Body of pancreas (tissue), 4 donors: ENCODE data around the gene PLEKHA6. TPM values are rescaled to one million over a fixed set of nuclear protein-coding genes. Genes with fewer than 3 reads are reported as not detected.

ENCODE experiments used
- ATAC-seq: fragments of 150-250 bp; one replicate; pipeline ENCODE4 v1.9.1; 2016
- DNase-seq, 4 donors: peaks; one replicate each; pipeline ENCODE4 v3.0.0-alpha.2; 2019
- H3K27ac ChIP-seq, 4 donors: fragments of 200-600 bp; sonication (generic); 1 replicate in 3 of 4; 2 replicates in 1 of 4; pipeline versions ENCODE4 v1.5.1 to v1.6.1; 2016 to 2019; ENCODE audit warnings: mild to moderate bottlenecking in 1 of 4, mixed read lengths in 1 of 4, moderate library complexity in 1 of 4
- H3K27me3 ChIP-seq, 2 donors: fragments of 200-600 bp; sonication (generic); one replicate each; pipeline ENCODE4 v1.6.0; 2016; ENCODE audit warnings: mild to moderate bottlenecking in 1 of 2
- H3K36me3 ChIP-seq, 2 donors: fragments of 200-600 bp; sonication (generic); replicated peaks in 1 of 2; 2 replicates each; pipeline ENCODE4 v1.5.1; 2016; ENCODE audit warnings: low read depth in 2 of 2; ENCODE audit not compliant: insufficient read depth in 1 of 2
- H3K4me1 ChIP-seq: fragments of 200-600 bp; sonication (generic); one replicate; pipeline ENCODE4 v1.6.0; 2016
- H3K4me3 ChIP-seq, 2 donors: fragments of 200-600 bp; sonication (generic); 1 replicate in 1 of 2; 2 replicates in 1 of 2; pipeline ENCODE4 v1.5.1; 2016 to 2019
- H3K9me3 ChIP-seq, 3 donors: fragments of 200-600 bp; sonication (generic); 1 replicate in 2 of 3; 2 replicates in 1 of 3; pipeline ENCODE4 v1.5.1; 2016
- CTCF ChIP-seq, 7 experiments: fragments of 450-650 bp in 4 of 7; fragments of 200-600 bp in 3 of 7; sonication (generic) in 3 of 7; IDR thresholded peaks; one replicate each; pipeline ENCODE4 v1.5.1; 2016 to 2019; ENCODE audit warnings: antibody characterized with exemption in 7 of 7
- POLR2A ChIP-seq, 3 donors: fragments of 450-650 bp; IDR thresholded peaks; one replicate each; pipeline ENCODE4 v1.6.1; 2016; ENCODE audit warnings: antibody characterized with exemption in 3 of 3, mild to moderate bottlenecking in 2 of 3
- WGBS, 2 donors: methylation state at CpG; one replicate each; pipeline ENCODE4 v1.1.5; 2017; 5-methylcytosine and 5-hydroxymethylcytosine counted together
- intact Hi-C: fragments of 100-400 bp; cut with DNase I; formaldehyde crosslinking; loops from one replicate; pipeline ENCODE4 v1.15.1; 2023
- total RNA-seq, 2 donors: library from RNA; depleted of rRNA; stranded (reverse); fragments of >200 nt; gene quantifications; one replicate each; pipeline ENCODE4 v1.1.0, GENCODE V29; 2016

PLEKHA6 gene
- total RNA-seq, 2 donors from 2014 or later: 10.9 to 20.4 TPM

- ATAC-seq (peak; percentile 96), DNase-seq (peak; percentile 92 to 95 (median 93))
- intact Hi-C loops: no loop called here
- peaks cover 33% of the 10 kb centered on the region for H3K4me1 ChIP-seq
- TF ChIP-seq CTCF (IDR thresholded peaks at IDR 0.05) (no peak), POLR2A (IDR thresholded peaks at IDR 0.05) (no peak)
- WGBS, 2 donors: 17 to 22% methylated on average over 24 to 28 of the region's 28 CpGs
- no peaks in the 10 kb centered on the region for H3K36me3 ChIP-seq
- H3K9me3 ChIP-seq: no peaks in the 10 kb centered on the region
- peak overlapping the region; percentile 43 to 82 (median 70) for H3K27ac ChIP-seq
- H3K27me3 ChIP-seq: no peaks in the 10 kb centered on the region
- H3K4me3 ChIP-seq: peak overlapping the region; percentile 6 to 20
Measured at GRCh38 chr1:204376919-204377799, 17.4 kb upstream of the PLEKHA6 start.

GRCh38 chr1:204376465-204376864 lies 16.7 kb upstream of the PLEKHA6 start:
- no peak for TF ChIP-seq CTCF (IDR thresholded peaks at IDR 0.05)
- no peak for TF ChIP-seq POLR2A (IDR thresholded peaks at IDR 0.05)
- intact Hi-C loops: no loop called here
- Histone ChIP-seq H3K9me3 (no peaks in the 10 kb centered on the region), H3K27ac (peak overlapping the region; percentile 43 to 82 (median 70)), H3K4me3 (no peak overlapping the region), H3K4me1 (peaks cover 32% of the 10 kb centered on the region), H3K36me3 (no peaks in the 10 kb centered on the region), H3K27me3 (no peaks in the 10 kb centered on the region)
- DNase-seq (no peak), ATAC-seq (no peak)
- 46 to 69% methylated on average over 6 of the region's 6 CpGs for WGBS, 2 donors

DNA sequence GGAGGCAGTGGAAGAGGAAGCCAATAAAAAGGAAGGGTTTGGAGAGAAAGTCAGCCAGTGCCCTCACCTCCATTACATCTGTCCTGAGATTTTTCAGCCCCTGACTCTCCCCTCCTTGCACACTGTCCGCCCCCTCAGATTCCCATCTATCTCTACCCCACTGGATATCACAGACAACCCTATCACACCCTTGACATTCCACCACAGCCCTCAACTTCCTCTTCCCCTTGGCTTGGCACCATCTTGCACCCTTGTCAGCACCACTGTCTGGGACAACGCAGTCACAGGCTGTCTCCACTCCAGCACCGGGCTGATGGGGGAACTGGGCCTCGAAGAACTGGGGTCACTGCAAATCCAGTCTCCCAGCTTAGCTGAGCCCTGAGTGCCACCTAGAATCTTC lies 14.2 kb upstream of the PLEKHA6 start:
- DNase-seq: no peak
- no peaks in the 10 kb centered on the region for H3K27me3 ChIP-seq
- intact Hi-C loops: no loop called here
- ATAC-seq: no peak
- H3K4me3 ChIP-seq: no peak overlapping the region
- no peaks in the 10 kb centered on the region for H3K9me3 ChIP-seq
- peaks cover 26% of the 10 kb centered on the region for H3K4me1 ChIP-seq
- no peak for TF ChIP-seq POLR2A (IDR thresholded peaks at IDR 0.05)
- TF ChIP-seq CTCF (IDR thresholded peaks at IDR 0.05): no peak
- no peak overlapping the region for H3K27ac ChIP-seq
- H3K36me3 ChIP-seq: no peaks in the 10 kb centered on the region
- WGBS, 2 donors: 80 to 83% methylated on average over 4 of the region's 4 CpGs

- H3K9me3 ChIP-seq: no peaks in the 10 kb centered on the region
- DNase-seq (no peak), ATAC-seq (no peak)
- H3K27me3 ChIP-seq: no peaks in the 10 kb centered on the region
- WGBS, 2 donors: 70 to 74% methylated on average over 10 of the region's 10 CpGs
- no peak overlapping the region for H3K27ac ChIP-seq
- no peak overlapping the region for H3K4me3 ChIP-seq
- H3K4me1 ChIP-seq: no peaks in the 10 kb centered on the region
- intact Hi-C loops: no loop called here
- no peaks in the 10 kb centered on the region for H3K36me3 ChIP-seq
- no peak for TF ChIP-seq POLR2A (IDR thresholded peaks at IDR 0.05)
- no peak for TF ChIP-seq CTCF (IDR thresholded peaks at IDR 0.05)
Measured at GRCh38 chr1:204370176-204370575, 10.4 kb upstream of the PLEKHA6 start.
